ENCODE data around the gene FMNL3. TPM values are rescaled to one million over a fixed set of nuclear protein-coding genes. Genes with fewer than 3 reads are reported as not detected.
"Not testable (repeated sequence)": the region's sequence is repeated elsewhere in the genome, so short reads cannot be mapped to it uniquely, and the experiment has no call there.

Gene FMNL3
- total RNA-seq, 1 experiment from 2014 or later, result 11.4 TPM

DNA sequence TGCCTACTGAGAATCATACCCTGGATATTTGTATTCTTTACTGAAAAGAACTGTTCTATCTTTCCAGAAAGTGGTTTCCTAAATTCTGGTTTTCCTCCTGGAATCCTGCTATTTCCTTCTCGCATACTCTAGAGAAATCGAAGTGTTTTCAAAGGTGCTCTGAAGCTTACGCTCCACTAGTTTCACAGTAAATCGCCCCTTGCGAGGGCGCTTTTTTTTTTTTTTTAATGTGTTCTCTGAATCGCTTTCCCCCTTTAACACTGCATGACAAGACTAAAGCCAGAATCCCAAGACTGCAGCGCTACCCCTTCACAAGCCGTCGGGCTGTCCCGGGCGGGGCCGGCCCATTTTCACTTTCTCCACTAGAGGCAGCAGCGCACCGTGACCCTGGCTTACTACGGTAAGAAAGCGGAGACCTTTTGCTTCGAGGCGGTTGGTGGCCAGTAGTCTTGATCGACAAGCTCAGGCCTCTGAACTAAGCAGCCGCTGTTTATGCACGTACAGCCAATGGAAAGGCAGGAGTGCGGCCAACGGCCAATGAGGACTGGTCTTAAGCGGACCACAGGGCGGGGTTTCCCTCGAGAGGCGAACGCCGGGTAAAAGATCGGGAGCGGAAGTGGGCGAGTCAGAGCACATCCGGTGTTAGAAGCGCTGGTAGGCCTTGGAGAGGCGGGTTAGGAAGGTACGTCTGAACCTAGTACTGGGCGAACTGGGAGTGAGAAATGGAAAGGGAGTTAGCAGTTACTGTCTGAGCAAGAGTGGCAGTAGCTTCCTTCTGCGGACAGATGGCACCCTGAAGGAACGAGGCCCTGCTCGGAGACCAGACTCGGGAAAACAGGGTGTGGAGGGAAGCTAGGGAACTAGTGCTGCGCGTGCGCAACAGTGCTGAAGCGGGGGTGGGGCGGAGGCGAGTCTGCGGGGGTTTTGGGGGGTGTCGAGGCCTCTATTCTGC is 34.0 kb upstream of the FMNL3 start, which contains the start of gene TMBIM6:
TSS of gene TMBIM6 (plus strand) at position 628 of the 952 bp plus-strand sequence. CDS start 10,937 bp downstream, outside the sequence.
- Histone ChIP-seq H3K27me3 (ENCODE audit: low read length) (no peaks in the 10 kb centered on the region), H3K27ac (ENCODE audit: low read length) (peak within 1 kb of the TSS; percentile 78), H3K79me2 (ENCODE audit: low read length) (peaks cover 48% of the 10 kb centered on the region), H2AFZ (ENCODE audit: low read length) (peak within 1 kb of the TSS; percentile 100), H4K20me1 (ENCODE audit: insufficient read depth, low read depth, low read length) (peaks cover 34% of the 10 kb centered on the region), H3K36me3 (ENCODE audit: insufficient read depth, low read length) (peaks cover 10% of the 10 kb centered on the region; the same call in 1 of the 2 replicates), H3K9ac (ENCODE audit: low read length) (peak within 1 kb of the TSS; percentile 88), H3K9me2 (replicated peaks; ENCODE audit: insufficient read depth, low read length) (no peaks in the 10 kb centered on the region), H3K9me3 (ENCODE audit: low read length) (no peaks in the 10 kb centered on the region), H3K4me1 (ENCODE audit: low read length) (peaks cover 23% of the 10 kb centered on the region), H3K4me3 (ENCODE audit: low read length) (peak within 1 kb of the TSS; percentile 93), H3K4me2 (ENCODE audit: low read depth, low read length, poor library complexity, severe bottlenecking) (peak within 1 kb of the TSS; percentile 89)
- peak; percentile 100 for DNase-seq

DNA sequence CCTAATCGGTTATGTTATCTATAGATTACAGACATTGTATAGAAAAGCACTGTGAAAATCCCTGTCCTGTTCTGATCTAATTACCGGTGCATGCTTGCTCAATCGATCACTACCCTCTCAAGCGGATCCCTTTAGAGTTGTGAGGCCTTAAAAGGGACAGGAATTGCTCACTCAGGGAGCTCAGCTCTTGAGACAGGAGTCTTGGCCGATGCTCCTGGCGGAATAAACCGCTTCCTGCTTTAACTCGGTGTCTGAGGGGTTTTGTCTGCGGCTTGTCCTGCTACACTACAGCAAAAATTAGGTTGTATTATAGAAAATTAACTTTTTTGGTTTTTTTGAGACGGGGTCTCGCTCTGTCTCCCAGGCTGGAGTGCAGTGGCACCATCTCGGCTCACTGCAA is 33.1 kb upstream of the FMNL3 start:
- H3K79me2 ChIP-seq (ENCODE audit: low read length), result peaks cover 38% of the 10 kb centered on the region
- H3K4me1 ChIP-seq (ENCODE audit: low read length), result peaks cover 23% of the 10 kb centered on the region
- H3K36me3 ChIP-seq (ENCODE audit: insufficient read depth, low read length), result peaks cover 10% of the 10 kb centered on the region; the same call in 1 of the 2 replicates
- not testable (repeated sequence) for H3K9ac ChIP-seq (ENCODE audit: low read length); H3K4me3 ChIP-seq (ENCODE audit: low read length); H3K9me2 ChIP-seq (replicated peaks; ENCODE audit: insufficient read depth, low read length); H3K27ac ChIP-seq (ENCODE audit: low read length); H2AFZ ChIP-seq (ENCODE audit: low read length); H3K27me3 ChIP-seq (ENCODE audit: low read length); H3K4me2 ChIP-seq (ENCODE audit: low read depth, low read length, poor library complexity, severe bottlenecking); H3K9me3 ChIP-seq (ENCODE audit: low read length); DNase-seq
- peaks cover 31% of the 10 kb centered on the region for H4K20me1 ChIP-seq (ENCODE audit: insufficient read depth, low read depth, low read length)

DNA sequence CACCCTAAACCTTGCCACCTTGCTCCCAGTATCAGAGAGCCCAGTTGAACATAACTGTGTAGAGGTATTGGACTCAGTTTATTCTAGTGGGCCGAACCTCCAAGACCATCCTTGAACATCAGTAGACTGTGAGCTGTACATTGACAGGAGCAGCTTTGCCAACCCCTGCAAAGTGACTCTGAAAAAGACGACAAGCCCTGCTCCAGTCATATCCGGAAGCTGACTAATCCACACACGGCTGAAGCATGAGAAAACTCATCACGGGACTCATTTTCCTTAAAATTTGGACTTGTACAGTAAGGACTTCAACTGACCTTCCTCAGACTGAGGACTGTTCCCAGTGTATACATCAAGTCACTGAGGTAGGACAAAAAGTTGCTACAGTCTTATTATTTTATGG is 31.5 kb upstream of the FMNL3 start:
- H3K9me2 ChIP-seq (replicated peaks; ENCODE audit: insufficient read depth, low read length); H3K4me3 ChIP-seq (ENCODE audit: low read length); H2AFZ ChIP-seq (ENCODE audit: low read length); H3K36me3 ChIP-seq (ENCODE audit: insufficient read depth, low read length); H3K9me3 ChIP-seq (ENCODE audit: low read length); H3K27me3 ChIP-seq (ENCODE audit: low read length); DNase-seq; H3K27ac ChIP-seq (ENCODE audit: low read length); H3K9ac ChIP-seq (ENCODE audit: low read length); H3K4me2 ChIP-seq (ENCODE audit: low read depth, low read length, poor library complexity, severe bottlenecking): not testable (repeated sequence)
- peaks cover 19% of the 10 kb centered on the region for H4K20me1 ChIP-seq (ENCODE audit: insufficient read depth, low read depth, low read length)
- H3K4me1 ChIP-seq (ENCODE audit: low read length), result peaks cover 18% of the 10 kb centered on the region
- peaks cover 23% of the 10 kb centered on the region for H3K79me2 ChIP-seq (ENCODE audit: low read length)

DNA sequence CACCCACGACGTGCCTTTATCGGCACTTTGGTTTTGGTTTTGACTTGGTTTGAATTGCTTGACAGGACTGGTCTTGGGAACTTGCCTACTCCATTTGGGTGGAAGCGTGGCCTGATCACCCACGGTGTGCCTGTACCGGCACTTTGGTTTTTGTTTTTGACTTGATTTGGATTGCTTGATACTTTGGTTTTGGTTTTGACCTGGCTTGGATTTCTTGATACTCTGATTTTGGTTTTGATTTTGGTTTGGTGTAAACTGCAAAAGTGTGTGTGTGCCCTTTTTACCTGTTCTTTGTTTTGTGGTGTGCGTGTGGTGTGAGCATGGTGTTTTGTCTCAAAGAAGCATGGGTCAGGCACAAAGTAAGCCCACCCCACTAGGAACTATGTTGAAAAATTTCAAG is 27.7 kb upstream of the FMNL3 start:
- not testable (repeated sequence) for H3K79me2 ChIP-seq (ENCODE audit: low read length); H3K4me1 ChIP-seq (ENCODE audit: low read length); H3K27me3 ChIP-seq (ENCODE audit: low read length); DNase-seq; H3K27ac ChIP-seq (ENCODE audit: low read length); H4K20me1 ChIP-seq (ENCODE audit: insufficient read depth, low read depth, low read length); H3K4me3 ChIP-seq (ENCODE audit: low read length); H3K9ac ChIP-seq (ENCODE audit: low read length); H3K36me3 ChIP-seq (ENCODE audit: insufficient read depth, low read length); H3K4me2 ChIP-seq (ENCODE audit: low read depth, low read length, poor library complexity, severe bottlenecking); H3K9me3 ChIP-seq (ENCODE audit: low read length); H3K9me2 ChIP-seq (replicated peaks; ENCODE audit: insufficient read depth, low read length); H2AFZ ChIP-seq (ENCODE audit: low read length)

DNA sequence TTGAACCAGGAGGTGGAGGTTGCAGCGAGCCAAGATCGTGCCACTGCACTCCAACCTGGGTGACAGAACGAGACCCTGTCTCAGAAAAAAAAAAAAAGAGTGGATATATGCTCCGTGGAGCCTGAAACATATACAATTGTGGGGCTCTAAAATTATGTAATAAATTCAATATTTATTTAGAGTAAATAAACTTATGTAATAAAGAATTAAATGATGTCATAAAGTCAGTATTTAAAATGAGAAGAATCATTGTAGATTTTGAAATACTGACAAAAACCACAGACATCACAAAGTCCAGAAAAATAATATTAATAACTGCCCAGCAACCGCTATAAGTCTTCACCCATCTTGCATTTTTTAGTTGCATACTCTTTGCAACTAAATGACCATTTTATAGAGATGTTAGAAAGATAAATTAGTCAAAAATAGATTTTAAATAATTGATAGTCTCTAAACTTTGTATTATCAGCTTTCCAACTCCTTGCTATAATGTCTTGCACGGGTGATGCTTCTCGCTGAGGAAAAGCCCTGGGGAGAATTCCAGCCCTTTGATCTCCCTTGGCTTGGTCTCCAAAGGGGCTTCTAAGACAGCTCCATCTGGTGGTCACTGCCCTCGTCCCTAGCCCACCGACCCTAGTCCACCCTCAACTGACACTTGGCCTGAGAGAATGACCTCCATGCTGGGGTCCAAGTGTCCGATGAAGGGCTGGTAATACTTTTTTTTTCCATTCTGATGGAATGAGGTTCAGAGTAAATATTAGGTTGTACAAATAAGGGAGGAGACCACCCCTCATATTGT is 26.2 kb upstream of the FMNL3 start:
- H3K36me3 ChIP-seq (ENCODE audit: insufficient read depth, low read length), result no peaks in the 10 kb centered on the region
- H3K9me2 ChIP-seq (replicated peaks; ENCODE audit: insufficient read depth, low read length), result no peaks in the 10 kb centered on the region
- H3K9me3 ChIP-seq (ENCODE audit: low read length), result no peaks in the 10 kb centered on the region
- H3K27me3 ChIP-seq (ENCODE audit: low read length), result no peaks in the 10 kb centered on the region
- DNase-seq, result no peak
- H3K4me2 ChIP-seq (ENCODE audit: low read depth, low read length, poor library complexity, severe bottlenecking), result no peak overlapping the region
- H3K4me3 ChIP-seq (ENCODE audit: low read length), result no peak overlapping the region
- no peak overlapping the region for H3K9ac ChIP-seq (ENCODE audit: low read length)
- no peak overlapping the region for H3K27ac ChIP-seq (ENCODE audit: low read length)
- H2AFZ ChIP-seq (ENCODE audit: low read length), result no peak overlapping the region
- no peaks in the 10 kb centered on the region for H3K79me2 ChIP-seq (ENCODE audit: low read length)
- H3K4me1 ChIP-seq (ENCODE audit: low read length), result no peaks in the 10 kb centered on the region
- H4K20me1 ChIP-seq (ENCODE audit: insufficient read depth, low read depth, low read length), result no peaks in the 10 kb centered on the region

DNA sequence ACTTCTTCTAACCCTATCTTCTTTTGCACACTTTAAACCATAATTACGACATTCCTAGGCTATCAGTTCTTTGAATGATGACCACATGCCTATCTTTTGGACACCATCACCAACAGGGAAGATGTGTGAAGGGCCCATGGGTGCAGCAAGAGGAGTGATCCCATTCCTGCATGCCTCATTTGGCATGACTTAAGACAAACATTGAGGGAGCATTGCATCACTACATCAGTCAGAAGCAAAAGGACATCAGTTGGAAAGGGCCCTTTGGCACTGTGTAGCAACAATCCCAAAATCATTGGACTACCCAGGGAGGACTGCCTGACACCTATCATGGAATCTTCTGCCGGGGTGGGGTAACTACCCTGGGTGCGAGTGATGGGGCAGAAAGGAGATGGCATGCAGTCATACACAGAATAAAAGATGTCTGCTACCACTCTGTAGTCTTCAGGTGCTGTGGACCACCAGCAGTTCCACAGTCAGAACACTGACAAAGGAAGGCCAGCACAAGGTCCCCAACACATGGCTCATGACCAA is 23.4 kb upstream of the FMNL3 start:
- H3K9ac ChIP-seq (ENCODE audit: low read length), result no peak overlapping the region
- H3K27ac ChIP-seq (ENCODE audit: low read length), result no peak overlapping the region
- no peaks in the 10 kb centered on the region for H3K36me3 ChIP-seq (ENCODE audit: insufficient read depth, low read length)
- no peak overlapping the region for H3K4me2 ChIP-seq (ENCODE audit: low read depth, low read length, poor library complexity, severe bottlenecking)
- H3K27me3 ChIP-seq (ENCODE audit: low read length), result no peaks in the 10 kb centered on the region
- H3K4me1 ChIP-seq (ENCODE audit: low read length), result no peaks in the 10 kb centered on the region
- H3K9me3 ChIP-seq (ENCODE audit: low read length), result no peaks in the 10 kb centered on the region
- H2AFZ ChIP-seq (ENCODE audit: low read length), result no peak overlapping the region
- no peak for DNase-seq
- no peaks in the 10 kb centered on the region for H3K9me2 ChIP-seq (replicated peaks; ENCODE audit: insufficient read depth, low read length)
- no peak overlapping the region for H3K4me3 ChIP-seq (ENCODE audit: low read length)
- H4K20me1 ChIP-seq (ENCODE audit: insufficient read depth, low read depth, low read length), result no peaks in the 10 kb centered on the region
- H3K79me2 ChIP-seq (ENCODE audit: low read length), result no peaks in the 10 kb centered on the region

DNA sequence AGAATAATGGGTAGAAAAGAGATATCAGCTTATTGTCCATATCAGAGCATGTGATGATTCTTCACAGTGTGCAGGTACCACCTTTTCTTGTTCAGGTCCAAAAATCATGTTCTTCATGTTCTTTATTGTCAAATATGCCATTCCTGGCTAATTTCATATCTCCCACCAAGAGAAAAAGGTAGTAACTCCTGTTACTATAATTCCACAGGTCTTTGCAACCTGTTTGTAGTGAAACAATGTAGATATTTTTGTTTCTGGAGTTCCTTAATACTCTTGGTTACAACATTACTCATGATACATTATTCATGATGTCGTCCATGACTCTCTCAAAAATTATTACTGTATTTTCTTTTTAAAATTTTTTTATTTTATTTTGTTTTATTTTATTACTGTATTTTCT is 22.8 kb upstream of the FMNL3 start:
- Histone ChIP-seq H3K9me3 (ENCODE audit: low read length) (no peaks in the 10 kb centered on the region), H3K27ac (ENCODE audit: low read length) (no peak overlapping the region), H3K4me2 (ENCODE audit: low read depth, low read length, poor library complexity, severe bottlenecking) (no peak overlapping the region), H3K27me3 (ENCODE audit: low read length) (no peaks in the 10 kb centered on the region), H3K79me2 (ENCODE audit: low read length) (no peaks in the 10 kb centered on the region), H3K9me2 (replicated peaks; ENCODE audit: insufficient read depth, low read length) (no peaks in the 10 kb centered on the region), H3K9ac (ENCODE audit: low read length) (no peak overlapping the region), H3K4me3 (ENCODE audit: low read length) (no peak overlapping the region), H3K36me3 (ENCODE audit: insufficient read depth, low read length) (no peaks in the 10 kb centered on the region), H3K4me1 (ENCODE audit: low read length) (no peaks in the 10 kb centered on the region), H2AFZ (ENCODE audit: low read length) (no peak overlapping the region), H4K20me1 (ENCODE audit: insufficient read depth, low read depth, low read length) (no peaks in the 10 kb centered on the region)
- DNase-seq, result no peak

DNA sequence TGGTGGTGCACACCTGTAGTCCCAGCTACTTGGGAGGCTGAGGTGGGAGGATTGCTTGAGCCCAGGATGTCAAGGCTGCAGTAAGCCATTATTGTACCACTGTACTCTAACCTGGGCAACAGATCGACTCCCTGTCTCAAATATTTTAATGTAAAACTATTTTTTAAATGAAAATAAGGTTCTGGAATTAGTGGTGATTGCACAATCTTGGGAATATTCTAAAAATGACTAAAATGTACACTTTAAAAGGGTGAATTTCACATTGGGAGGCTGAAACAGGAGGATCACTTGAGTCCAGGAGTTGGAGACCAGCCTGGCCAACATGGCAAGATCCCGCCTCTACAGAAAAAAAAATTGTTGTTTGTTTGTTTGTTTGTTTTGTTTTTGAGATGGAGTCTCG is 21.2 kb upstream of the FMNL3 start:
- Histone ChIP-seq H4K20me1 (ENCODE audit: insufficient read depth, low read depth, low read length) (no peaks in the 10 kb centered on the region), H3K4me3 (ENCODE audit: low read length) (no peak overlapping the region), H3K27ac (ENCODE audit: low read length) (no peak overlapping the region), H2AFZ (ENCODE audit: low read length) (no peak overlapping the region), H3K4me1 (ENCODE audit: low read length) (no peaks in the 10 kb centered on the region), H3K79me2 (ENCODE audit: low read length) (no peaks in the 10 kb centered on the region), H3K36me3 (ENCODE audit: insufficient read depth, low read length) (no peaks in the 10 kb centered on the region), H3K9me3 (ENCODE audit: low read length) (no peaks in the 10 kb centered on the region), H3K27me3 (ENCODE audit: low read length) (no peaks in the 10 kb centered on the region), H3K9ac (ENCODE audit: low read length) (no peak overlapping the region), H3K4me2 (ENCODE audit: low read depth, low read length, poor library complexity, severe bottlenecking) (no peak overlapping the region), H3K9me2 (replicated peaks; ENCODE audit: insufficient read depth, low read length) (no peaks in the 10 kb centered on the region)
- DNase-seq, result no peak

Measured in Karpas-422 (cell line).